ENCODE data around the gene HEBP1.
"Not testable (repeated sequence)": the region's sequence is repeated elsewhere in the genome, so short reads cannot be mapped to it uniquely, and the experiment has no call there.

The HEBP1 gene, protein sequence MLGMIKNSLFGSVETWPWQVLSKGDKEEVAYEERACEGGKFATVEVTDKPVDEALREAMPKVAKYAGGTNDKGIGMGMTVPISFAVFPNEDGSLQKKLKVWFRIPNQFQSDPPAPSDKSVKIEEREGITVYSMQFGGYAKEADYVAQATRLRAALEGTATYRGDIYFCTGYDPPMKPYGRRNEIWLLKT

DNA sequence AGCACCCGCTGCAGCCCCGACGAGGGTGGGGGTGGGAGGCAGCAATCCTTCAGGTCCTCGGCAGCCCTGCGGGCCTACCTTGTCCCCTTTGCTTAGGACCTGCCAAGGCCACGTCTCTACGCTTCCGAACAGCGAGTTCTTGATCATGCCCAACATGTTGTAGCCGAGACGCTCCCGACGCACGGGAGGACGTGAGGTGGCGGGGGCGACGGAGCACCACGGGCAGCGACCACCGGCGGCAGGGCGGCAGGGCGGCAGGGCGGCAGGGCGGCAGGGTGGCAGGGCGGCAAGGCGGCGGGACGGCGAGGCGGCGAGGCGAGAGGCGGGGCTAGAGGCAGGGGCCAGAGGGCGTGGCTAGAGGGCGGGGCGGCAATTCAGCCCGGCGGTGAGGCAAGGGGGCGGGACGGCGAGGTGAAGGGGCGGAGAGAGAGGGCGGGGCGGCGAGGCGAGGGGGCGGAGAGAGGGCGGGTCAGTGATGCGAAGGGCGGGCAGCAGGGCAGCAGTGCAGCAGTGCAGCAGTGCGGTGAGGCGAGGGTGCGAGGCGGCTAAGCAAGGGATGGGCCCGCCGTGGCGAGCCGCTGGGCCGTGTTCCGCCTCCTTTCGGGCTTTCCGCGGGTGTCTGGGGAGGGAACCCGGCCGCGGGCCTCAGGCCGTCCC, at the start of gene HEBP1:
HEBP1 (minus strand) TSS at position 307 of the 657 bp plus-strand sequence; CDS start at position 156, 151 bp downstream.
- Mint-ChIP-seq H3K9me3 (no peaks in the 10 kb centered on the region), H3K27ac (peak within 1 kb of the TSS; percentile 88), H3K4me3 (peak within 1 kb of the TSS; percentile 83), H3K27me3 (peaks cover 22% of the 10 kb centered on the region), H3K4me1 (ENCODE audit: low read depth) (peaks cover 32% of the 10 kb centered on the region), H3K36me3 (ENCODE audit: low read depth) (peaks cover 1% of the 10 kb centered on the region)
- peak; percentile 99 for DNase-seq

DNA sequence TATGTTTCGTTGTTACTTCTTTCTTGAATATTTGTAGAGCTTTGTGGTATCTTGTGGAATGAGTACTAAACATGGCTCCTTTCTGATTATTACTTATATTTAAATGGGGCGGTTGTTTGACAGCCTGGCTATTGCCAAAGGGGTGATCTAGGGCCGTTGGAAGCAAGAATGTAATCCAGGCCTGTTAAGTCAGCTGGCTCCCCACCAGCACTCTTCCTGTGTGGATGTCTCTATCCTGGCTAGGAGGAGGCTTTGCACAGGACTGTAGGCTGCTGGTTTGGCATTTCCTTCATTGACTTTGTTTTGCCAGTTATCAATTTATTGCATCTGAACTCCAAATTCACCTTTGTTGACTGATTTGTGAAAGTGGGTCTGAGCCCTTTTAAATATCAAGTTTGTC, 49.8 kb upstream of the HEBP1 start:
- Mint-ChIP-seq H3K27ac (no peak overlapping the region), H3K4me3 (no peak overlapping the region), H3K4me1 (ENCODE audit: low read depth) (peaks cover 33% of the 10 kb centered on the region), H3K36me3 (ENCODE audit: low read depth) (no peaks in the 10 kb centered on the region), H3K9me3 (peaks cover 8% of the 10 kb centered on the region), H3K27me3 (no peaks in the 10 kb centered on the region)
- no peak for DNase-seq

DNA sequence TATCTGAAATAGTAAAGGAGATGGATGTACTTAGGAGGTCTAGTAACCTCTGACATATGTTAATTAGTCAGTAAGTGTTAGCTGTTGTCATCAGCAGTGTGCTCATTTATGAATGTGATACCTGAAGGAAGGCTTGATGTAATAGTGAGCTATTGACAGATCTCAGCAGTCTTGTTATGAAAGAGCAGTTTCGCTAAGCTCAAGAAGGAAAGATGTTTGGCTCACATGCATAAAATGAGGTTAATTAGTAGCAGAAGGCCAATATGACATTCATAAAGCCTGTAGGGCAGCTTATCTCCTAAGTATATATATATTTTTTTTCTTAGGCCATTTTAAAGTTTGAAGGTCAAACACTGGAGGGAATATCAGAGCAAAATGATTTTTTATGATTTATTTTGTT, 46.9 kb upstream of the HEBP1 start:
- Mint-ChIP-seq H3K27me3 (peaks cover 14% of the 10 kb centered on the region), H3K36me3 (ENCODE audit: low read depth) (peaks cover 2% of the 10 kb centered on the region), H3K27ac (no peak overlapping the region), H3K9me3 (no peaks in the 10 kb centered on the region), H3K4me3 (no peak overlapping the region), H3K4me1 (ENCODE audit: low read depth) (peaks cover 32% of the 10 kb centered on the region)
- DNase-seq: no peak

DNA sequence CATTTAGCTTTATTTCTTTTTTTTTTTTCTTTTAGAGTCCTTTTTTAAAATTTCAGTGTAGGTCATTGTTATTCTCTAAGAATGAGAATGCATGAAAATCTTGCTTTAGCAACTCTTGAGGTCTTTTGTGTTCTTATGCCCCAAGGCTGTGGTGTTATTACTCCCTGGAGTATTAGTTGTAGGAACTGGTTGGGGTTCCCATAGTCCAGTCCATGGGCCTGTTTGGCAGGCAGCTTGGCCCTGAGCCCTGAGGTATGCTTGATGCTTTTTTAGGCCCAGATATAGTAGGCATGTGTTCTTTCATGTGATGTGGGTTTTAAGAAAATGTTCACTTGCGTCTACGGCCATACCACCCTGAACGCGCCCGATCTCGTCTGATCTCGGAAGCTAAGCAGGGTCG, 45.8 kb upstream of the HEBP1 start:
- Mint-ChIP-seq H3K4me3 (peak overlapping the region; percentile 83), H3K27me3 (peaks cover 14% of the 10 kb centered on the region), H3K9me3 (no peaks in the 10 kb centered on the region), H3K4me1 (ENCODE audit: low read depth) (peaks cover 31% of the 10 kb centered on the region), H3K36me3 (ENCODE audit: low read depth) (peaks cover 2% of the 10 kb centered on the region), H3K27ac (no peak overlapping the region)
- DNase-seq: no peak

DNA sequence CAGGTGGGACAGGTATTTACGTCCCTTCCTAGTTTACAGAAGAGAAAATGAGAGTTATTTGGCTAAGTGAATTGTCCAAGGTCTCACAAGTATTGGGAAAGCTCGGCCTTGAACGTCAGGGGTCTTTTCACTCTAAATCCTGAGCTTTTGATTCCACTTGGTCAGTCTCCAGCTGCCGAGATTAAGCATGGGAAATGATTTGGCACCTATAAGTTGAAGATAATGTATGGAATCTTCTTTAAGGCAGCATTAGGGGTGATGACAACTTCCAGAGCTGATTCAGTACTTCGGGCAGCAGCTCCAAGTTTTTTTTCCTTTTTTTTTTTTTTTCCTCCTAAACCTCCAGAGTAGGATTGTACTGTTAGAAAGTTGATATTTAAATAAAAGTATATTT, 44.8 kb upstream of the HEBP1 start:
- DNase-seq: no peak
- Mint-ChIP-seq H3K36me3 (ENCODE audit: low read depth) (peaks cover 2% of the 10 kb centered on the region), H3K27ac (peak overlapping the region; percentile 72), H3K4me1 (ENCODE audit: low read depth) (peaks cover 31% of the 10 kb centered on the region), H3K4me3 (peak overlapping the region; percentile 83), H3K27me3 (peaks cover 14% of the 10 kb centered on the region), H3K9me3 (no peaks in the 10 kb centered on the region)

DNA sequence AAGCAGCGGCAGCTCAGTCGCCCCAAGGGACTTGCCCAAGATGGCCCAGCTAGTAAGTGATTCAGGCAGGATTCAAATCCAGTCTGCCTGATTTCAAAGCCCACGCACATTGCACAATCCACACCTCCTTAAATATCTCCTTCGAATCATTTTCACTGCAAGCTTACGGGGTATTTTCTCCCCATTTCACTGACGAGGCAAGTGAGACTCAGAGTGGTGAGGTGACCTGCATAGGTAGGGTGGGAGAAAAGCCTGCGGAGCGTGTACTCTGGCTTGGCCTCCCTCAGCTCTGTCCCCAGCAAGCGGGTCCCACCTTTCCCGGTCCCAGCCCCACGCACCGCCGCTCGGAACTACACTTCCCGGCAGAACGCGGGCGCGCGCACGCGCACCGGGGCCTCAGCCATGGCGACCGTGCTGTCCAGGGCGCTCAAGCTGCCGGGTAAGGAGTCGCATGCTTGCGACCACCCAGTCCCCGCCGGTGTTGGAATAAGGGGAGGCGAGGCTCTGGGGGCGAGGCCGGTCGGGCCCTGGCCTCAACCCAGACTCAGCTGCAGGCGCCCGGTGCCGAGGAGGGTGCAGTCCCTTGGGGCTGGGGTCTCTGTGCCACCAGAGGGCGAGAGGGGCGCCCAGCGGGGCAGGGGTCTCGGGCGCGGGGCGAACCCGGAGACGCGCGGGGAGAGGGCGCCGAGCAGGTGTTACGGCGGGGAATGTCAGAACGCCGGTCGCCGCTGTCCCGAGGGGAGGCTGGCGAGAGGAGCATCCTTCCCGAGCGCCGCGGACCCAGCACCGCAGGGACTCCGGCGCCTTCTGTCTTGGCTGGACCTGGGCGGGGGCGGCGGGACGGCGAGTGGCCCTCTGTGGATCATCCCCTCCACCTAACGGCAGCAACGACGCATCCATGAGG, 44.2 kb upstream of the HEBP1 start, which contains the start of gene FAM234B:
FAM234B (plus strand) TSS at position 380 of the 904 bp plus-strand sequence; CDS start at position 403, 23 bp downstream.
- peak; percentile 86 for DNase-seq
- H3K27me3 Mint-ChIP-seq: peaks cover 14% of the 10 kb centered on the region

DNA sequence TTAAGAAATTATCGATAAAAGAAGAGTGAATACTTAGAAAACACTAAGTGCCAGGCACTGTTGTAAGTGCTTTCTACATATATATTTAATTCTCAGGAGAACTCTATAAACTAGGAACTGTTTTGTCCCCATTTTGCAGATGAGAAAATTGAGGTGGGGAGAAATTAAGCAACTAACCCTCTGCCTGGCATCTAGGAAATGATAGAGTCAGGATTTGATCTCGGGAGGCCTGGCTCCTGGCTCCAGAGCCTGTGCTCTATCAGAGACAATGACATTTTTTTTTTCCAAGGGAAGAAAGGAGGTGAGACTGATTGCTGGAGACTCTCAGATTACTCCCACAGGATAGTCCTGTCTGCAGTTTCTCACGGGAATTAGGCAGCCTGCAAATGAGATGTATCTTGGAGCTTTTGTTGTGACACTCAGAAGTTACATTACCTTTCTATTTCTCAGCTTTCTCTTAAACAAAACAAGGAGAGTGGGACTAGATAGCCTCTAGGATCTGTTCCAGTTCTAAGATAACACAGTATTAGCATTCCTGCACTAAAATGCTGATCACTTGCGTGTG, 42.7 kb upstream of the HEBP1 start:
- no peaks in the 10 kb centered on the region for H3K9me3 Mint-ChIP-seq
- DNase-seq: no peak
- no peak overlapping the region for H3K27ac Mint-ChIP-seq
- peaks cover 14% of the 10 kb centered on the region for H3K27me3 Mint-ChIP-seq
- peaks cover 25% of the 10 kb centered on the region for H3K4me1 Mint-ChIP-seq (ENCODE audit: low read depth)
- peaks cover 2% of the 10 kb centered on the region for H3K36me3 Mint-ChIP-seq (ENCODE audit: low read depth)
- H3K4me3 Mint-ChIP-seq: no peak overlapping the region

More for the DNA sequence above, 44.2 kb upstream of the HEBP1 start, which contains the start of gene FAM234B:
- Mint-ChIP-seq H3K9me3 (no peaks in the 10 kb centered on the region), H3K4me3 (peak within 1 kb of the TSS; percentile 83), H3K27ac (peak within 1 kb of the TSS; percentile 82), H3K36me3 (ENCODE audit: low read depth) (peaks cover 2% of the 10 kb centered on the region), H3K4me1 (ENCODE audit: low read depth) (peaks cover 29% of the 10 kb centered on the region)

DNA sequence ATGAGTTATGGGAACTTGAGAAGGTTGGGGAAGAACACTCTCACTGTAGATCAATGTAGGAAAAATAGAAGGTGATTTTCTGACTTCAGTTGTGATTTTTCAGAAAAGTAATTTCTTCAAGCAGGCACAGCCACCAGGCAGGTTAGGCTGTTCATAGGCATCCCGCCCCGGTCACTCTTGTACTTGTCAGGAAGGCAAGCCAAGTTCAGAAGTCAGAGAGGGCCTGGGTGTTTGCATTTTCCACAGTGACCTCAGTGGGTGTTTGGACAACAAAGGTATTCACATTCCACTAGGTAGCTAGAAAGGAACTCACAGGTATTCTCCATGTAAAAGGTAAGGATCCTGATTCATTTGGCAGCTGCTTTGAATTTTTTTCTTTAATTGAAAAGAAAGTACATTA, 41.2 kb upstream of the HEBP1 start:
- DNase-seq: no peak
- H3K4me3 Mint-ChIP-seq: no peak overlapping the region
- H3K36me3 Mint-ChIP-seq (ENCODE audit: low read depth): peaks cover 2% of the 10 kb centered on the region
- H3K4me1 Mint-ChIP-seq (ENCODE audit: low read depth): peaks cover 18% of the 10 kb centered on the region
- H3K9me3 Mint-ChIP-seq: no peaks in the 10 kb centered on the region
- no peak overlapping the region for H3K27ac Mint-ChIP-seq
- peaks cover 14% of the 10 kb centered on the region for H3K27me3 Mint-ChIP-seq

DNA sequence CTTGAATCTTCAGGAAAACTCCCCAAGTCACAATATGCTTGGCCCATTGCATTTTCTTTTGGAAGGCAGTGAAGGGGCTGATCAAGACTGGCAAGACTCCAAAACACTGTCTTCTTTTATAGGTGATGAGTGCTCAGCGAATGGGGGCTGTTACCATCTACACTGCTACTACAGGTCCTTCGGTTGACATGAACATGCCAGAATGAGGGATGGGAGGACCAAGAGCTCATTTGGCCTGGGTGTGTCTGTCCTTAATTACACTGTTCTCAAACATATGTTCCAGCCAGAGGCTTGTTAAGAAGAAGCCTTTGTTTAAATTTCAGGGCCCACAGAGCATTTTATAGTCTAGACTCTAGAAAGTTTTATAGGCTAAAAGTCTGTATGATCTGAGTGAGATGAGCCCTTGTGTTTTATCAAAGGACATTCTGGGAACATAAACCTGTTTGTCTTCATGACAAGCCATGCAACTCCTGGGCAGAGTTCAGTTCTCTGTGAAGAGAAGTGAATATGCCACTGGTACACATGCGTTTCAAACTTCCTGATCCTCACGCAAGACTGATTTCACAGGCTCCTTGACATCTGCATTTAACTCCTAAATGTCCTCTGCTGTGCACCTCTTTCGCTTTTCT, 39.4 kb upstream of the HEBP1 start:
- Mint-ChIP-seq H3K36me3 (ENCODE audit: low read depth) (peaks cover 2% of the 10 kb centered on the region), H3K27me3 (peaks cover 14% of the 10 kb centered on the region), H3K9me3 (no peaks in the 10 kb centered on the region), H3K27ac (no peak overlapping the region), H3K4me1 (ENCODE audit: low read depth) (peaks cover 4% of the 10 kb centered on the region), H3K4me3 (no peak overlapping the region)
- no peak for DNase-seq

DNA sequence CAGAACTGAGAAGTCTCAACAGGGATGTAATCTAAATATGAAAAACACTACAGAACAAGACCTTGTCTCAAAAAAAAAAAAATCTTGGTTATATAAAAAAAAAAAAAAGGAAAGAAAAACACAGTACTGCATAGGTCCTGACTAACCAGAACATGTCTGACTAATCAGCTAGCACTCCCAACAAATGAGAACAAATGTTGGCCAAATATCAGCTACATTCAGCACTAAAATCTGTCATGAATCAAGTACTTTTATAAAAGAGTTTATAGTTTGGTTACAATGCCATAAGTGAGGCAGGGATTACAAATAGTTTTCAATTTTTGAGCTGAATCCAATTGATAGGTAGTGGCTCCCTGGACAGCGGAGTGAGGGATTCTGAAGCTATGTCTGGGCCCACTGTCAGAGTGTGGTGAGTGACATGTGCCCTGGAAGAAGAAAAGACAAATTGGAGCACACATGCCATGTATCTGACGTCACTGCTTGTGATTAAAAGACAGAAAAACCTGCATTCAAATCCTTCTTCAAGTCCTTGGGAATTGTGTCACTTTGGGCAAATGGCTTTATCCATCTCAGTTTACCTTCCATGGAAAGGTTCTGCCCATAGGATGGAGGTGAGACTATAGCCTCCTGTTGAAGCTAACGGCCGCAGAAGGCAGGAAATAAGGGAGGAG, 38.6 kb upstream of the HEBP1 start:
- no peaks in the 10 kb centered on the region for H3K9me3 Mint-ChIP-seq
- H3K36me3 Mint-ChIP-seq (ENCODE audit: low read depth): no peaks in the 10 kb centered on the region
- H3K27ac Mint-ChIP-seq: no peak overlapping the region
- no peaks in the 10 kb centered on the region for H3K4me1 Mint-ChIP-seq (ENCODE audit: low read depth)
- H3K4me3 Mint-ChIP-seq: no peak overlapping the region
- peaks cover 10% of the 10 kb centered on the region for H3K27me3 Mint-ChIP-seq
- no peak for DNase-seq

DNA sequence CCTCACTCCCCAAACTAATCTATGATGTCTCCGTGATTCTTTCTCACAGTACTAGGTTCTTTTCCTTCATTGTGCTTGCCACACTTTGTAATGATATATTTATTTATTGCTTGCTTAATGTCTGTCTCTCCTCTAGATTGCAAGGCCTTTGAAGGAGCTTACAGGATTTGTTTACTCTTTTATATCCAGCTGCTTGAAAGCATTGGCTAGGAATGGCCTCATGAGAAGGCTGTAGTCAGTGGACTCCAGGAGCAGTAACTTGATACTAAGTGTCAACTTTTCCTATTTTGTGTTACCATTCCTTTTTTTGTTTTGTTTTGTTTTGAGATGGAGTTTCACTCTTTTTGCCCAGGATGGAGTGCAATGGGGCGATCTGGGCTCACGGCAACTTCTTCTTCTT, 36.8 kb upstream of the HEBP1 start:
- Mint-ChIP-seq H3K27ac (no peak overlapping the region), H3K9me3 (no peaks in the 10 kb centered on the region), H3K27me3 (no peaks in the 10 kb centered on the region), H3K4me1 (ENCODE audit: low read depth) (no peaks in the 10 kb centered on the region), H3K4me3 (no peak overlapping the region), H3K36me3 (ENCODE audit: low read depth) (no peaks in the 10 kb centered on the region)
- no peak for DNase-seq

DNA sequence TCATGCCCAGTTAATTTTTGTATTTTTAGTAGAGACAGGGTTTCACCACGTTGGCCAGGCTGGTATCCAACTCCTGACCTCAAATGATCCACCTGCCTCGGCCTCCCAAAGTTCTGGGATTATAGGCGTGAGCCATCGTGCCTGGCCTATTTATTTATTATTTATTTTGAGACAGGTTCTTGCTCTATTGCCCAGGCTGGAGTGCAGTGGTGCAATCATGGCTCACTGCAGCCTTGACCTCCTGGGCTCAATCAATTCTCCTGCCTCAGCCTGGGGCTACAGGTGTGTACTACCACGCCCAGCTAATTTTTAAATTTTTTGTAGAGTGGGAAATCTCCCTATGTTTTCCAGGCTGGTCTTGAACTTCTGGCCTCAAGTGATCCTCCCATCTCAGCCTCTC, 35.3 kb upstream of the HEBP1 start:
- not testable (repeated sequence) for H3K27me3 Mint-ChIP-seq; H3K9me3 Mint-ChIP-seq; H3K4me3 Mint-ChIP-seq; H3K4me1 Mint-ChIP-seq (ENCODE audit: low read depth); H3K36me3 Mint-ChIP-seq (ENCODE audit: low read depth); H3K27ac Mint-ChIP-seq; DNase-seq

DNA sequence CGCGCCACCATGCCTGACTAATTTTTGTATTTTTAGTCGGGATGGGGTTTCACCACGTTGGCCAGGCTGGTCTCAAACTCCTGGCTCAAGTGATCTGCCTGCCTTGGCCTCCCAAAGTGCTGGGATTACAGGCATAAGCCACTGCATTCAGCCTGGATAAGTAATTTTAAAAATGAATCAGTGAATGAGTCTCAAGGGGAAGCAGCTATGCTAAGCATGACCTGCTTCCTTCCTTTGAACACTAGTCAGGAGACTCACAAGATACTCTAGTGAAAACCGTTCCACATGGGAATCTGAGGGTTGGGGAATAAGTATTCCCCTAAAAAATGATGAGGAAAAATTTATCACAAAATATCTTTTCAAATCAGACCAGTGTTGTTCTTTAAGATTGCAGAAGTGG, 33.4 kb upstream of the HEBP1 start:
- Mint-ChIP-seq H3K9me3 (no peaks in the 10 kb centered on the region), H3K27ac (no peak overlapping the region), H3K36me3 (ENCODE audit: low read depth) (no peaks in the 10 kb centered on the region), H3K4me1 (ENCODE audit: low read depth) (no peaks in the 10 kb centered on the region), H3K4me3 (no peak overlapping the region), H3K27me3 (peaks cover 3% of the 10 kb centered on the region)
- DNase-seq: no peak

DNA sequence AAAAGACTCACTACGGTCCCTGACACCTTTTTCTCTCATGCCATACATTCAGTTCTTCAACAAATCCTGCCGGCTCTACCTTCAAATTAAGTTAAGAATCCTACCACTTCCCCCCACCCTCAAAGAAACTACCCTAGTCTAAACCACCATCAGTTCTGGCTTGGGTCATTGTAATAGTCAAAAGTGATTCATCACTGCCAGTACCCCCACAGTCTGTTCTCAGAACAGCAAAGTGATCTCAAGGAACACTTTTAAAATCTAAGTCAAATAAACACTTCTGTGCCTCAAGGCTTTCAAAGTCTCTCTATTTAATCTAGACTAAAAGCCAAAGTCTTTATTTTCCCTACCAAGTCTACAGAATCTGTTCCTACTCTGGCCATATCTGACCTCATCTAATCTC, 32.1 kb upstream of the HEBP1 start:
- Mint-ChIP-seq H3K27me3 (peaks cover 5% of the 10 kb centered on the region), H3K4me1 (ENCODE audit: low read depth) (no peaks in the 10 kb centered on the region), H3K36me3 (ENCODE audit: low read depth) (no peaks in the 10 kb centered on the region), H3K4me3 (no peak overlapping the region), H3K9me3 (no peaks in the 10 kb centered on the region), H3K27ac (no peak overlapping the region)
- no peak for DNase-seq
